Gastrocnemius medialis (tissue), 4 donors: Measurements from ENCODE around the gene C2orf78.

Experiments used
- CTCF ChIP-seq, 5 experiments: fragments of 450-650 bp in 3 of 5; fragments of 200-600 bp in 2 of 5; sonication (generic) in 2 of 5; IDR thresholded peaks in 4 of 5; conservative IDR thresholded peaks in 1 of 5; 1 replicate in 4 of 5; 2 replicates in 1 of 5; pipeline ENCODE4 v1.5.1; 2016 to 2019; ENCODE audit warnings: antibody characterized with exemption in 5 of 5, mild to moderate bottlenecking in 3 of 5, moderate library complexity in 3 of 5
- POLR2A ChIP-seq, 2 donors: fragments of 450-650 bp; IDR thresholded peaks; one replicate each; pipeline ENCODE4 v1.6.1; 2017; ENCODE audit warnings: antibody characterized with exemption in 2 of 2, mild to moderate bottlenecking in 2 of 2, moderate library complexity in 2 of 2

DNA sequence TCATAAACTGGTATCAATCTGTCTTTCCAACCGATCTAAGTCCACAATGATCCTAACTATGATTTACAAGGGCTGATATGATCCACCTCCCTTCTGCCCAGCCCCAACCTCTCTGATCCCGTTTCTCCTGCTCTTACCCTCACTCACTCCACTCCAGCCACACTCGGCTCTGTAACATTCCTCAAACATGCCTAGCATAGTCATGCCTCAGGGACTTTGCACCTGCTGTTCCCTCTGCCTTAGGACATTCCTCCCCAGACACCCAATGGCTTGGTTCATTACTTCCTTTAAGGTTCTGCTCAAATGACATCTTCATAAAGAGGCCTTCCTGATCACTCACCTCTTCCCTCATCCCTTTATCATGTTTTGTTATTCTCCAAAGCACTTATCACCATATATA lies 13.3 kb upstream of the C2orf78 start:
- TF ChIP-seq POLR2A (IDR thresholded peaks at IDR 0.05) (no peak), CTCF (IDR thresholded peaks at IDR 0.05 in 4 of 5, conservative IDR thresholded peaks at IDR 0.05 in 1 of 5) (no peak)
